Neural cell (in vitro differentiated cells): Measurements from ENCODE around the gene PIGL. TPM values are rescaled to one million over a fixed set of nuclear protein-coding genes. Genes with fewer than 3 reads are reported as not detected.

ENCODE experiments used
- H2AFZ ChIP-seq: fragments of 200-600, 300-800 bp; sonication (generic), shearing (Covaris generic); 2 replicates; pipeline ENCODE4 v1.6.0; 2014; ENCODE audit warnings: low read depth, mild to moderate bottlenecking, antibody characterized with exemption, low read length, moderate library complexity
- H3F3A ChIP-seq: fragments of 200-600 bp; shearing (Covaris generic); 2 replicates; pipeline ENCODE4 v1.6.1; 2016; ENCODE audit warnings: mild to moderate bottlenecking, moderate library complexity, mixed read lengths, antibody characterized with exemption, low read length; ENCODE audit not compliant: insufficient read depth, poor library complexity, severe bottlenecking
- H3K27ac ChIP-seq: fragments of 200-600, 300-800 bp; sonication (generic), shearing (Covaris generic); 2 replicates; pipeline ENCODE4 v1.5.1; 2014; ENCODE audit warnings: mild to moderate bottlenecking, low read length, moderate library complexity
- H3K27me3 ChIP-seq: fragments of 300-800, 200-600 bp; sonication (generic), shearing (Covaris generic); 2 replicates; pipeline ENCODE4 v1.6.0; 2014; ENCODE audit warnings: mild to moderate bottlenecking, low read depth, low read length, moderate library complexity; ENCODE audit not compliant: insufficient read depth
- H3K36me3 ChIP-seq: fragments of 300-800, 200-600 bp; sonication (generic), shearing (Covaris generic); 2 replicates; pipeline ENCODE4 v1.5.1; 2014; ENCODE audit warnings: mild to moderate bottlenecking, antibody characterized with exemption, low read length, moderate library complexity; ENCODE audit not compliant: insufficient read depth
- H3K4me2 ChIP-seq: fragments of 300-800, 200-600 bp; sonication (generic), shearing (Covaris generic); 2 replicates; pipeline ENCODE4 v1.6.0; 2014; ENCODE audit warnings: mild to moderate bottlenecking, low read length
- H3K4me3 ChIP-seq: fragments of 300-800, 200-600 bp; sonication (generic), shearing (Covaris generic); 2 replicates; pipeline ENCODE4 v1.5.1; 2014; ENCODE audit warnings: mild to moderate bottlenecking, low read length, moderate library complexity
- H3K79me2 ChIP-seq: fragments of 200-600 bp; shearing (Covaris generic); replicated peaks from 2 replicates; pipeline ENCODE4 v1.6.0; 2014; ENCODE audit warnings: mild to moderate bottlenecking, low read length, moderate library complexity; ENCODE audit not compliant: insufficient read depth
- H3K9ac ChIP-seq: fragments of 300-800, 200-600 bp; sonication (generic), shearing (Covaris generic); 2 replicates; pipeline ENCODE4 v1.6.1; 2016; ENCODE audit warnings: mild to moderate bottlenecking, low read length, mixed read lengths
- H3K9me2 ChIP-seq: fragments of 200-600 bp; shearing (Covaris generic); 2 replicates; pipeline ENCODE4 v1.6.1; 2016; ENCODE audit warnings: mild to moderate bottlenecking, low read length, mixed read lengths; ENCODE audit not compliant: insufficient read depth
- H3K9me3 ChIP-seq: fragments of 200-600, 300-800 bp; sonication (generic), shearing (Covaris generic); 2 replicates; pipeline ENCODE4 v1.6.1; 2016; ENCODE audit warnings: mild to moderate bottlenecking, mixed run types, low read length, moderate library complexity, mixed read lengths
- H4K20me1 ChIP-seq: fragments of 200-600 bp; shearing (Covaris generic); 2 replicates; pipeline ENCODE4 v1.6.1; 2016; ENCODE audit warnings: mild to moderate bottlenecking, mixed run types; ENCODE audit not compliant: insufficient read depth
- CTCF ChIP-seq: fragments of 450-650 bp; IDR thresholded peaks from 2 replicates; pipeline ENCODE4 v1.5.1; 2014; ENCODE audit warnings: antibody characterized with exemption, mild to moderate bottlenecking, moderate library complexity; ENCODE audit not compliant: poor library complexity, severe bottlenecking
- EP300 ChIP-seq: fragments of 450-650 bp; conservative IDR thresholded peaks from 2 replicates; pipeline ENCODE4 v1.6.1; 2014; ENCODE audit warnings: antibody characterized with exemption, mild to moderate bottlenecking, moderate library complexity; ENCODE audit not compliant: poor library complexity, severe bottlenecking
- EZH2 ChIP-seq: fragments of 200-600, 300-800 bp; shearing (Covaris generic), sonication (generic); IDR thresholded peaks from 2 replicates; pipeline ENCODE4 v1.6.1; 2014; ENCODE audit warnings: antibody characterized with exemption, low read length, borderline replicate concordance, mild to moderate bottlenecking; ENCODE audit not compliant: insufficient read depth, poor library complexity, severe bottlenecking
- MXI1 ChIP-seq: fragments of 450-650 bp; conservative IDR thresholded peaks from 2 replicates; pipeline ENCODE4 v1.6.1; 2014; ENCODE audit warnings: antibody characterized with exemption, mild to moderate bottlenecking; ENCODE audit not compliant: poor library complexity, severe bottlenecking
- POLR2AphosphoS5 ChIP-seq: IDR thresholded peaks from 2 replicates; pipeline ENCODE4 v1.6.1; 2012
- RAD21 ChIP-seq: fragments of 450-650 bp; conservative IDR thresholded peaks from 2 replicates; pipeline ENCODE4 v1.6.1; 2014; ENCODE audit warnings: antibody characterized with exemption, mild to moderate bottlenecking, moderate library complexity
- SMC3 ChIP-seq: fragments of 450-650 bp; conservative IDR thresholded peaks from 2 replicates; pipeline ENCODE4 v1.6.1; 2014; ENCODE audit warnings: antibody characterized with exemption, mild to moderate bottlenecking, moderate library complexity; ENCODE audit not compliant: poor library complexity
- TAF1 ChIP-seq: IDR thresholded peaks from 2 replicates; pipeline ENCODE4 v1.6.1; 2012; ENCODE audit warnings: low read depth
- polyA plus RNA-seq: library from polyadenylated mRNA; depleted of rRNA; stranded (reverse); fragments of >200 nt; gene quantifications from 2 replicates; pipeline ENCODE4 v1.2.3, GENCODE V29; 2014
- TF ChIP-seq, protein P1 (sequence below): IDR thresholded peaks from 2 replicates; pipeline ENCODE4 v1.6.1; 2012; ENCODE audit warnings: borderline replicate concordance

PIGL gene
- polyA plus RNA-seq, 1 donor from 2014 or later: 75.5 TPM

DNA sequence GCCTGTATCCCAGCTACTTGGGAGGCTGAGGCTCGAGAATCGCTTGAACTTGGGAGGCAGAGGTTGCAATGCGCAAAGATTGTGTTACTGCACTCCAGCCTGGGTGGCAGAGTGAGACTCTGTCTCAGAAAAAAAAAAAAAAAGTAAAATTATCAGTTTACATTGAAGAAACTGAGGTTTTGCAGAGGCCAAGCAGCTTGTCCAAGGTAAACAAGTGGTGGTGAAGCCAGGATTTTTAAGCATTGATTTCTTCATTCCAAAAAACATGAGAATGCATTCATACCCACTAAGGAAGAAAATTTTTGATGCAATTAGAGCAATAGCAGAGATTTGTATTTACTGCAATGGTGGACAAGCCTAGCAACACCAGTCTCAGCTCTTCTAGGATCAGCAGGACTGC, 83.5 kb downstream of the PIGL start:
- H3K9me2 ChIP-seq: no peaks in the 10 kb centered on the region
- H3K79me2 ChIP-seq: no peaks in the 10 kb centered on the region
- no peak overlapping the region for H3K4me3 ChIP-seq
- H3K9me3 ChIP-seq: no peaks in the 10 kb centered on the region
- no peaks in the 10 kb centered on the region for H3K27me3 ChIP-seq
- H2AFZ ChIP-seq: no peak overlapping the region
- H3K36me3 ChIP-seq: no peaks in the 10 kb centered on the region
- no peaks in the 10 kb centered on the region for H4K20me1 ChIP-seq
- no peak overlapping the region for H3K9ac ChIP-seq
- no peaks in the 10 kb centered on the region for H3F3A ChIP-seq
- H3K4me2 ChIP-seq: no peak overlapping the region
- H3K27ac ChIP-seq: no peak overlapping the region
- TF ChIP-seq, protein P1, sequence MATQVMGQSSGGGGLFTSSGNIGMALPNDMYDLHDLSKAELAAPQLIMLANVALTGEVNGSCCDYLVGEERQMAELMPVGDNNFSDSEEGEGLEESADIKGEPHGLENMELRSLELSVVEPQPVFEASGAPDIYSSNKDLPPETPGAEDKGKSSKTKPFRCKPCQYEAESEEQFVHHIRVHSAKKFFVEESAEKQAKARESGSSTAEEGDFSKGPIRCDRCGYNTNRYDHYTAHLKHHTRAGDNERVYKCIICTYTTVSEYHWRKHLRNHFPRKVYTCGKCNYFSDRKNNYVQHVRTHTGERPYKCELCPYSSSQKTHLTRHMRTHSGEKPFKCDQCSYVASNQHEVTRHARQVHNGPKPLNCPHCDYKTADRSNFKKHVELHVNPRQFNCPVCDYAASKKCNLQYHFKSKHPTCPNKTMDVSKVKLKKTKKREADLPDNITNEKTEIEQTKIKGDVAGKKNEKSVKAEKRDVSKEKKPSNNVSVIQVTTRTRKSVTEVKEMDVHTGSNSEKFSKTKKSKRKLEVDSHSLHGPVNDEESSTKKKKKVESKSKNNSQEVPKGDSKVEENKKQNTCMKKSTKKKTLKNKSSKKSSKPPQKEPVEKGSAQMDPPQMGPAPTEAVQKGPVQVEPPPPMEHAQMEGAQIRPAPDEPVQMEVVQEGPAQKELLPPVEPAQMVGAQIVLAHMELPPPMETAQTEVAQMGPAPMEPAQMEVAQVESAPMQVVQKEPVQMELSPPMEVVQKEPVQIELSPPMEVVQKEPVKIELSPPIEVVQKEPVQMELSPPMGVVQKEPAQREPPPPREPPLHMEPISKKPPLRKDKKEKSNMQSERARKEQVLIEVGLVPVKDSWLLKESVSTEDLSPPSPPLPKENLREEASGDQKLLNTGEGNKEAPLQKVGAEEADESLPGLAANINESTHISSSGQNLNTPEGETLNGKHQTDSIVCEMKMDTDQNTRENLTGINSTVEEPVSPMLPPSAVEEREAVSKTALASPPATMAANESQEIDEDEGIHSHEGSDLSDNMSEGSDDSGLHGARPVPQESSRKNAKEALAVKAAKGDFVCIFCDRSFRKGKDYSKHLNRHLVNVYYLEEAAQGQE: no peak
- TF ChIP-seq POLR2AphosphoS5: no peak
- no peak for TF ChIP-seq EP300
- TF ChIP-seq EZH2: no peak

DNA sequence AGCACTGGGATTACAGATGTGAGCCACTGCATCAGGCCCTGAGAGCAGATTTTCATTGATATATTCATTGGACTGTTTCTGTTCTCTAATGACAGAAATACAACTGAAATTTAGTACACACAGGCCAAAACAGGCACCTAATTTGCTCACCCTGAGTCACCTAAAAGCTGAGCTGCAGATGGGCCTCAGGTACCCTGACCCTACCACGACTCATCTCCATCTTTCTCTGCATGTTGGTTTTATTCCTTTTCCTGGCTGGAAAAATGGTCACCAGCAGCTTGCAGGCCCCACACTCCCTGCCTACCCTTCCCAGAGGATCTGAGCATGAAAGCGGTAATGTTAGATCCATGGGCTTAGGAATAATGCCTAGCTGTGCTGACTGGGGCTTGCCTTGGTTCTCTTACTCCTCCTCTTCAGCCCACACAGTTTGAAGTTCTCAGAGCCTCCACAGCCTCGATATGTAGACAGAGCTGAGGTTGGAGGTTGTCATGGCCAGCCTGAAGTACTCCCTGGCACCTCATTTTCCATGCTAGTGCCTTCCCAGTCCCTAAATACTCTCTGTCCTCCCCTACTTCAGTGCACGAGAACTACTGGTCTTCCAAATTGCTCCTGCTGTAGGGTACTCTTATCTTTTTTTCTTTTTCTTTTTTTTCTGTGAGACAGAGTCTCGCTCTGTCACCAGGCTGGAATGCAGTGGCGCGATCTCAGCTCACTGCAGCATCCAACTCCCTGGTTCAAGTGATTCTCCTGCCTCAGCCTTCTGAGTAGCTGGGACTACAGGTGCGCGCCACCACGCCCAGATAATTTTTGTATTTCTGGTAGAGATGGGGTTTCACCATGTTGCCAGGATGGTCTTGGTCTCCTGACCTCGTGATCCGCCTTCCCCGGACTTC, 85.2 kb downstream of the PIGL start:
- Histone ChIP-seq H3K79me2 (no peaks in the 10 kb centered on the region), H3K9me2 (no peaks in the 10 kb centered on the region), H4K20me1 (no peaks in the 10 kb centered on the region), H3K4me2 (no peak overlapping the region), H3K36me3 (no peaks in the 10 kb centered on the region), H2AFZ (no peak overlapping the region), H3K9me3 (no peaks in the 10 kb centered on the region), H3F3A (no peaks in the 10 kb centered on the region), H3K4me3 (no peak overlapping the region), H3K27me3 (no peaks in the 10 kb centered on the region), H3K9ac (no peak overlapping the region), H3K27ac (no peak overlapping the region)
- no peak for TF ChIP-seq MXI1
- no peak for TF ChIP-seq RAD21
- no peak for TF ChIP-seq TAF1
- no peak for TF ChIP-seq POLR2AphosphoS5
- no peak for TF ChIP-seq CTCF
- TF ChIP-seq, protein P1: no peak
- no peak for TF ChIP-seq EP300
- no peak for TF ChIP-seq SMC3
- TF ChIP-seq EZH2: no peak
